Stimulated activated CD8-positive, alpha-beta memory T cell treated with anti-CD3 and anti-CD28 coated beads, Interleukin-4, amount 100 ng/mL, for 4 hours (primary cell): ENCODE measurements around the gene PFKFB4.
"Not testable (repeated sequence)": the region's sequence is repeated elsewhere in the genome, so short reads cannot be mapped to it uniquely, and the experiment has no call there.

Source experiments
- DNase-seq, 2 donors: peaks; one replicate each; pipeline ENCODE4 v3.0.0-alpha.2; 2020; ENCODE audit warnings: low read depth in 2 of 2, low spot score in 1 of 2

PFKFB4 gene

GRCh38 chr3:48501196-48501595, 55.4 kb downstream of the PFKFB4 start:
- no peak for DNase-seq

GRCh38 chr3:48500656-48501055, 55.9 kb downstream of the PFKFB4 start:
- no peak for DNase-seq

- no peak for DNase-seq
Observed at GRCh38 chr3:48493203-48493501, 63.5 kb downstream of the PFKFB4 start.

- no peak for DNase-seq
Observed at GRCh38 chr3:48492461-48493202, 64.0 kb downstream of the PFKFB4 start.

- DNase-seq, result no peak
Observed at GRCh38 chr3:48486952-48487351, 69.7 kb downstream of the PFKFB4 start.

- not testable (repeated sequence) for DNase-seq
Observed at GRCh38 chr3:48482822-48483221, 73.8 kb downstream of the PFKFB4 start.

GRCh38 chr3:48480891-48481290, 75.7 kb downstream of the PFKFB4 start:
- not testable (repeated sequence) for DNase-seq

- DNase-seq, result no peak
Observed at GRCh38 chr3:48478626-48479555, 77.7 kb downstream of the PFKFB4 start.

- DNase-seq, result no peak
Observed at GRCh38 chr3:48477959-48478520, 78.6 kb downstream of the PFKFB4 start.

- DNase-seq, result no peak
Observed at GRCh38 chr3:48476426-48477053, 80.1 kb downstream of the PFKFB4 start.

GRCh38 chr3:48475188-48475587, 81.4 kb downstream of the PFKFB4 start:
- DNase-seq, result no peak

GRCh38 chr3:48474619-48475018, 82.0 kb downstream of the PFKFB4 start:
- DNase-seq, result no peak

GRCh38 chr3:48474031-48474430, 82.6 kb downstream of the PFKFB4 start:
- DNase-seq, result not testable (repeated sequence)

- no peak for DNase-seq
Observed at GRCh38 chr3:48473617-48473952, 83.0 kb downstream of the PFKFB4 start.

- peak; percentile 88 for DNase-seq
Observed at GRCh38 chr3:48472923-48473616, 83.5 kb downstream of the PFKFB4 start.

GRCh38 chr3:48472673-48472922, 84.0 kb downstream of the PFKFB4 start:
- no peak for DNase-seq

GRCh38 chr3:48470286-48470685, 86.3 kb downstream of the PFKFB4 start:
- no peak for DNase-seq

- no peak for DNase-seq
Observed at GRCh38 chr3:48469046-48469915, 87.3 kb downstream of the PFKFB4 start.

GRCh38 chr3:48468329-48468731, 88.3 kb downstream of the PFKFB4 start:
- no peak for DNase-seq
